Mammary epithelial cell (primary cell): Measurements from ENCODE around the gene ACSM4.
"Not testable (repeated sequence)": the region's sequence is repeated elsewhere in the genome, so short reads cannot be mapped to it uniquely, and the experiment has no call there.

Source experiments
- EZH2 ChIP-seq: IDR thresholded peaks from 2 replicates; pipeline ENCODE4 v1.6.1; 2012; ENCODE audit warnings: low read length, inconsistent platforms, borderline replicate concordance
- TF ChIP-seq, protein P1 (sequence below), 2 donors: IDR thresholded peaks in 1 of 2; conservative IDR thresholded peaks in 1 of 2; 2 replicates each; pipeline ENCODE4 v1.5.1; 2011 to 2012; ENCODE audit warnings: inconsistent platforms in 2 of 2, low read length in 2 of 2, mild to moderate bottlenecking in 2 of 2, control low read depth in 1 of 2, low read depth in 1 of 2; ENCODE audit not compliant: insufficient read depth in 1 of 2; ENCODE audit errors: extremely low read depth in 1 of 2

DNA sequence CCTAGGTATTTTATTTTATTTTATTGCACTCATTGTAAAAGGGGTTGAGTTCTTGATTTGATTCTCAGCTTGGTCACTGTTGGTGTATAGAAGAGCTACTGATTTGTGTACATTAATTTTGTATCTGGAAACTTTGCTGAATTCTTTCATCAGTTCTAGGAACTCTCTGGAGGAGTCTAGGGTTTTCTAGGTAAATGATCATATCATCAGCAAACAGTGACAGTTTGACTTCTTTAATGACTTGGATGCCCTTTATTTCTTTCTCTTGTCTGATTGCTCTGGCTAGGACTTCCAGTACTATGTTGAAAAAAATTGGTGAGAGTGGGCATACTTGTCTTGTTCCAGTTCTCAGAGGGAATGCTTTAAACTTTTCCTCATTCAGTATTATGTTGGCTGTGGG, 28.4 kb upstream of the ACSM4 start:
- not testable (repeated sequence) for TF ChIP-seq EZH2
- TF ChIP-seq, protein P1, sequence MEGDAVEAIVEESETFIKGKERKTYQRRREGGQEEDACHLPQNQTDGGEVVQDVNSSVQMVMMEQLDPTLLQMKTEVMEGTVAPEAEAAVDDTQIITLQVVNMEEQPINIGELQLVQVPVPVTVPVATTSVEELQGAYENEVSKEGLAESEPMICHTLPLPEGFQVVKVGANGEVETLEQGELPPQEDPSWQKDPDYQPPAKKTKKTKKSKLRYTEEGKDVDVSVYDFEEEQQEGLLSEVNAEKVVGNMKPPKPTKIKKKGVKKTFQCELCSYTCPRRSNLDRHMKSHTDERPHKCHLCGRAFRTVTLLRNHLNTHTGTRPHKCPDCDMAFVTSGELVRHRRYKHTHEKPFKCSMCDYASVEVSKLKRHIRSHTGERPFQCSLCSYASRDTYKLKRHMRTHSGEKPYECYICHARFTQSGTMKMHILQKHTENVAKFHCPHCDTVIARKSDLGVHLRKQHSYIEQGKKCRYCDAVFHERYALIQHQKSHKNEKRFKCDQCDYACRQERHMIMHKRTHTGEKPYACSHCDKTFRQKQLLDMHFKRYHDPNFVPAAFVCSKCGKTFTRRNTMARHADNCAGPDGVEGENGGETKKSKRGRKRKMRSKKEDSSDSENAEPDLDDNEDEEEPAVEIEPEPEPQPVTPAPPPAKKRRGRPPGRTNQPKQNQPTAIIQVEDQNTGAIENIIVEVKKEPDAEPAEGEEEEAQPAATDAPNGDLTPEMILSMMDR (conservative IDR thresholded peaks at IDR 0.05 in 1 of 2, IDR thresholded peaks at IDR 0.05 in 1 of 2; ENCODE audit: extremely low read depth in 1 of 2, insufficient read depth in 1 of 2, low read depth in 1 of 2, low read length in 2 of 2): not testable (repeated sequence)
